ENCODE measurements around the gene MTMR11. TPM values are rescaled to one million over a fixed set of nuclear protein-coding genes. Genes with fewer than 3 reads are reported as not detected.

MTMR11 gene
- total and polyA plus RNA-seq, 2 of the 8 experiments (the other 6 are each of a cell fraction or from before 2014, with no cell fraction given), result 3.7 to 4.8 TPM

- Histone ChIP-seq H3K23ac (ENCODE audit: insufficient read length) (no peak overlapping the region), H3K79me2 (ENCODE audit: control insufficient read depth in 1 of 2, insufficient read depth in 2 of 2, low read length in 2 of 2) (peaks cover 0 to 12% of the 10 kb centered on the region in 2 experiments; a peak in 2 of 4 replicates), H2AK5ac (ENCODE audit: low read depth, low read length) (no peak overlapping the region), H2BK5ac (ENCODE audit: low read depth, low read length) (no peak overlapping the region), H4K20me1 (replicated peaks in 1 of 2; ENCODE audit: control insufficient read depth in 1 of 2, insufficient read depth in 2 of 2, low read length in 2 of 2) (peaks cover 0 to 2% of the 10 kb centered on the region in 2 experiments), H4K5ac (ENCODE audit: insufficient read length, low read depth, low read length) (no peak overlapping the region), H3K4me1 (replicated peaks in 1 of 4; ENCODE audit: control insufficient read depth in 3 of 4, insufficient read depth in 4 of 4, low read length in 3 of 4) (peaks cover 4 to 19% (median 11%) of the 10 kb centered on the region in 4 experiments), H4K91ac (replicated peaks; ENCODE audit: insufficient read length, low read length) (no peak overlapping the region), H3K27me3 (replicated peaks in 1 of 4; ENCODE audit: control insufficient read depth in 3 of 4, extremely low read depth in 1 of 4, insufficient read depth in 3 of 4, low read length in 3 of 4) (no peaks in the 10 kb centered on the region), H3K4ac (replicated peaks; ENCODE audit: insufficient read length, low read depth, low read length) (no peak overlapping the region), H4K8ac (ENCODE audit: extremely low read depth, insufficient read depth, low read length) (no peak overlapping the region), H2BK12ac (ENCODE audit: low read depth, low read length) (no peak overlapping the region), H3K36me3 (ENCODE audit: control insufficient read depth in 2 of 4, insufficient read depth in 4 of 4, low read length in 3 of 4) (peaks cover 4 to 27% (median 10%) of the 10 kb centered on the region in 4 experiments; a peak in 5 of 8 replicates), H3K56ac (replicated peaks; ENCODE audit: insufficient read length, low read depth, low read length) (no peak overlapping the region), H3K4me2 (ENCODE audit: insufficient read depth in 1 of 2, low read depth in 2 of 2, low read length in 2 of 2) (no peak overlapping the region), H2BK15ac (ENCODE audit: low read length) (no peak overlapping the region), H2AFZ (ENCODE audit: low read length) (no peak overlapping the region), H3K18ac (ENCODE audit: extremely low read depth, low read length) (no peak overlapping the region), H3K9me3 (ENCODE audit: insufficient read depth in 2 of 2, low read depth in 1 of 2, low read length in 1 of 2) (no peaks in the 10 kb centered on the region), H2BK120ac (replicated peaks; ENCODE audit: low read depth, low read length) (no peak overlapping the region), H3K27ac (ENCODE audit: low read depth, low read length) (no peak overlapping the region), H3K14ac (ENCODE audit: insufficient read length) (no peak overlapping the region), H3K9ac (replicated peaks in 1 of 4; ENCODE audit: extremely low read depth in 1 of 4, low read depth in 3 of 4, low read length in 3 of 4) (no peak overlapping the region), H3K23me2 (ENCODE audit: low read depth, low read length) (peaks cover 10% of the 10 kb centered on the region; the same call in 1 of the 2 replicates), H3K79me1 (ENCODE audit: low read depth, low read length) (peaks cover 15% of the 10 kb centered on the region), H2BK20ac (ENCODE audit: low read length) (no peak overlapping the region), H3K4me3 (ENCODE audit: extremely low read depth in 1 of 4, insufficient read depth in 2 of 4, low read depth in 3 of 4, low read length in 4 of 4) (no peak overlapping the region)
- no peak for DNase-seq (ENCODE audit: low read depth in 1 of 2, low spot score in 2 of 2)
- 75% methylated on average over 1 of the region's 1 CpG; no CpG with 5 or more reads in 1 of the 2 experiments for WGBS, 2 experiments (ENCODE audit: extremely low coverage in 1 of 2, insufficient coverage in 1 of 2, insufficient read length in 1 of 2, insufficient replicate concordance in 2 of 2, low coverage in 1 of 2, low lambda C conversion rate in 2 of 2, missing lambda C conversion rate in 1 of 2)
- ChIA-PET POLR2A (ENCODE audit: partially characterized antibody) (interaction anchor here (1.1 to 3.8 kb wide), 3 partner anchors 12 to 249 kb away, joined by 3 to 30 read pairs (median 14); a partner anchor contains a TSS), CTCF (ENCODE audit: partially characterized antibody) (interaction anchor here (0.6 to 1.2 kb wide), 2 partner anchors 9 to 11 kb away, joined by 3 to 4 read pairs; no protein-coding TSS in a partner anchor)
- no peak for FAIRE-seq
- TF ChIP-seq SP1 (IDR thresholded peaks at IDR 0.05; ENCODE audit: low read depth, low read length) (no peak), EZH2 (IDR thresholded peaks at IDR 0.05; ENCODE audit: low read depth, low read length, severe bottlenecking) (no peak), SP4 (IDR thresholded peaks at IDR 0.05; ENCODE audit: low read length) (no peak), TBP (IDR thresholded peaks at IDR 0.05; ENCODE audit: low read depth, low read length) (no peak), RAD21 (IDR thresholded peaks at IDR 0.05 in 1 of 2, conservative IDR thresholded peaks at IDR 0.05 in 1 of 2; ENCODE audit: low read depth in 2 of 2, low read length in 2 of 2) (no peak), BCL11A (IDR thresholded peaks at IDR 0.05; ENCODE audit: low read depth in 2 of 2, low read length in 2 of 2) (no peak), CBX5 (IDR thresholded peaks at IDR 0.05; ENCODE audit: low read depth, low read length) (no peak), GABPA (IDR thresholded peaks at IDR 0.05; ENCODE audit: borderline replicate concordance, insufficient read depth, low read length) (no peak), MAFK (IDR thresholded peaks at IDR 0.05; ENCODE audit: low read depth, low read length) (no peak), JUND (IDR thresholded peaks at IDR 0.05; ENCODE audit: low read length) (no peak), RNF2 (IDR thresholded peaks at IDR 0.05; ENCODE audit: borderline replicate concordance, low read depth, low read length, missing control alignments, poor library complexity, severe bottlenecking) (no peak), TAF1 (IDR thresholded peaks at IDR 0.05; ENCODE audit: low read depth, low read length) (no peak), KDM4A (IDR thresholded peaks at IDR 0.05; ENCODE audit: low read depth, low read length, severe bottlenecking) (no peak), ASH2L (IDR thresholded peaks at IDR 0.05; ENCODE audit: low read length) (no peak)
These were observed 22.1 kb downstream of the MTMR11 start for GRCh38 chr1:149914545-149914944.

Measured in H1 (cell line).